Chondrocyte (in vitro differentiated cells): ENCODE data around the gene NUP188. TPM values are rescaled to one million over a fixed set of nuclear protein-coding genes. Genes with fewer than 3 reads are reported as not detected.
A peak's percentile ranks its signal among the peaks of the same experiment; 100 is the strongest.

Source experiments
- DNase-seq: peaks from one replicate; pipeline ENCODE4 v3.0.0; 2021; ENCODE audit warnings: mixed read lengths, low spot score
- H3K27ac Mint-ChIP-seq: one replicate; pipeline ENCODE4 v1.8.0; 2021; ENCODE audit warnings: mild to moderate bottlenecking, moderate library complexity, mixed read lengths; ENCODE audit not compliant: unreplicated experiment
- H3K27me3 Mint-ChIP-seq: 2 replicates; pipeline ENCODE4 v1.8.0; 2021; ENCODE audit warnings: low read depth, mixed read lengths
- H3K36me3 Mint-ChIP-seq: 2 replicates; pipeline ENCODE4 v1.8.0; 2021; ENCODE audit warnings: low read depth, mixed read lengths
- H3K4me1 Mint-ChIP-seq: 2 replicates; pipeline ENCODE4 v1.8.0; 2021; ENCODE audit warnings: low read depth, mild to moderate bottlenecking, mixed read lengths
- H3K4me3 Mint-ChIP-seq: one replicate; pipeline ENCODE4 v1.8.0; 2021; ENCODE audit warnings: mild to moderate bottlenecking, moderate library complexity, mixed read lengths; ENCODE audit not compliant: unreplicated experiment
- H3K9me3 Mint-ChIP-seq: 2 replicates; pipeline ENCODE4 v1.8.0; 2021; ENCODE audit warnings: low read depth, mixed read lengths
- total RNA-seq: library from RNA; stranded (reverse); gene quantifications from 3 replicates; pipeline ENCODE4 v1.2.1, GENCODE V29; 2021
- TF ChIP-seq, protein P1 (sequence below): fragments of 200-600 bp; sonication (generic); IDR thresholded peaks from 2 replicates; pipeline ENCODE4 v1.5.0; 2021; ENCODE audit warnings: antibody characterized with exemption, mild to moderate bottlenecking, moderate library complexity

The NUP188 gene
- total RNA-seq, 1 donor from 2014 or later: 36.0 TPM

DNA sequence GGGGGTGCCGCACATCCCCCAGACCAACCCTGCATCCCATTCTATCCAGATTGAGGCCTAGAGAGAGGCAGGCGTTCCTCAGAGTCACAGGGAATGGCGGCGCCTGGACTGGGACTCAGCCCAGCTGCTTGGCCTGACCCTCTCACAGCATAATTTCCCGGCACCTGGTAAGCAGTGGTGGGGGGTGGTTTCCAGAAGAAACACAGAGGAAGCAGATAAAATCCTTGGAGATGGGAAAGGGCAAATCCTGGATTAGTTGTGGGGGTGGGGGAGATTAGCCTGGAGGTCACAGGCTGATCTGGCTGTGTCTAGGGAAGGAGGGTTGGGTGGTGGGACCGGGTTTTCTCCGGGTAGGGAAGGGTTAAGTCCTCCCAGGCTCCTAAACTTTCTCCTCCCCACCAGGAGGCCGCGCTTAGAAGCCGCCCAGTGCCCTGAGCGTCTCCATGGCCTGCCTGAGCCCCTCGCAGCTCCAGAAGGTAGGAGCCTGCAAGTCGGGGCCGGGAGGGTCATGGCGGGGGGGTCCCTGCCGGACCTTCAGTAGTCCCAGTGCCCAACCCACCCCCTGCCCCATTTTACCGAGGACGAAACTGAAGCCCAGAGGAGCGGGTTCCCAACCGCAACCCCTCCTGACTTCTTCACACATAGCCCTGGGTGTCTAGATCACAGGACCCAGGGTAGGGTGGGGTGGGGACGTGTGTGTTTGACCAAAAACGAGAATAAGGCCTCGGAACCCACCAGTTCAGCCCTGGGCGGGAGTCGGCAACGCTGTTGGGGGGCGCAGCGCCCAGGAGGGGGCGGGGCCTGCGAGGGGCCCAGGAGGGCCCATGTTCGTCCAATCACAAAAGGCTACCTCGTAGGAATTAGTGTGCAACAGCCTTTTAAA is 25.4 kb upstream of the NUP188 start:
- Mint-ChIP-seq H3K9me3 (no peaks in the 10 kb centered on the region), H3K27me3 (no peaks in the 10 kb centered on the region), H3K27ac (peak overlapping the region; percentile 79), H3K36me3 (peaks cover 9% of the 10 kb centered on the region), H3K4me3 (peak overlapping the region; percentile 66), H3K4me1 (peaks cover 24% of the 10 kb centered on the region)
- TF ChIP-seq, protein P1, sequence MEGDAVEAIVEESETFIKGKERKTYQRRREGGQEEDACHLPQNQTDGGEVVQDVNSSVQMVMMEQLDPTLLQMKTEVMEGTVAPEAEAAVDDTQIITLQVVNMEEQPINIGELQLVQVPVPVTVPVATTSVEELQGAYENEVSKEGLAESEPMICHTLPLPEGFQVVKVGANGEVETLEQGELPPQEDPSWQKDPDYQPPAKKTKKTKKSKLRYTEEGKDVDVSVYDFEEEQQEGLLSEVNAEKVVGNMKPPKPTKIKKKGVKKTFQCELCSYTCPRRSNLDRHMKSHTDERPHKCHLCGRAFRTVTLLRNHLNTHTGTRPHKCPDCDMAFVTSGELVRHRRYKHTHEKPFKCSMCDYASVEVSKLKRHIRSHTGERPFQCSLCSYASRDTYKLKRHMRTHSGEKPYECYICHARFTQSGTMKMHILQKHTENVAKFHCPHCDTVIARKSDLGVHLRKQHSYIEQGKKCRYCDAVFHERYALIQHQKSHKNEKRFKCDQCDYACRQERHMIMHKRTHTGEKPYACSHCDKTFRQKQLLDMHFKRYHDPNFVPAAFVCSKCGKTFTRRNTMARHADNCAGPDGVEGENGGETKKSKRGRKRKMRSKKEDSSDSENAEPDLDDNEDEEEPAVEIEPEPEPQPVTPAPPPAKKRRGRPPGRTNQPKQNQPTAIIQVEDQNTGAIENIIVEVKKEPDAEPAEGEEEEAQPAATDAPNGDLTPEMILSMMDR: peak; percentile 16
- DNase-seq: no peak

- Mint-ChIP-seq H3K9me3 (no peaks in the 10 kb centered on the region), H3K27me3 (no peaks in the 10 kb centered on the region), H3K4me1 (peaks cover 23% of the 10 kb centered on the region), H3K4me3 (no peak overlapping the region), H3K36me3 (no peaks in the 10 kb centered on the region), H3K27ac (no peak overlapping the region)
- no peak for DNase-seq
- TF ChIP-seq, protein P1: no peak
These were observed 24.0 kb upstream of the NUP188 start for GRCh38 chr9:128923493-128923883.

- TF ChIP-seq, protein P1: peak; percentile 95
- H3K9me3 Mint-ChIP-seq: no peaks in the 10 kb centered on the region
- H3K36me3 Mint-ChIP-seq: no peaks in the 10 kb centered on the region
- no peaks in the 10 kb centered on the region for H3K27me3 Mint-ChIP-seq
- no peak overlapping the region for H3K27ac Mint-ChIP-seq
- DNase-seq: no peak
- no peak overlapping the region for H3K4me3 Mint-ChIP-seq
- H3K4me1 Mint-ChIP-seq: peaks cover 2% of the 10 kb centered on the region
These were observed 19.6 kb upstream of the NUP188 start for GRCh38 chr9:128927731-128928411.

DNA sequence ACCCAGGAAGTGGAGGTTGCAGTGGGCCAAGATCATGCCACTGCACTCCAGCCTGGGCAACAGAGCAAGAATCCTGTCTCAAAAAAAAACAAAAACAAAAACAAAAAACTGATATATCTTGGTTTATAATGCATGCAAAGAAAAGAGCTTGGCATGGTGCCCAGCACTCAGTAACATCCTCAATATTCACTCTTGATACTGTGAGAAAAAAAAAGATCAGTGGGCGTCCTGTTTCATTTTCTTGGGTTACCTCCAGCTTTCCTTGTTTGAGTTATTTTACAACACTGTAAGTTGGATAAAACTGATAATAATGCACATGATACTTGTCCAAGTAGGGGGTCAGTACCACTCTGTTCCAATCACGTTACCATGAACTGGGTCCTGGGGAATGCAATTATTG is 18.9 kb upstream of the NUP188 start:
- no peak for DNase-seq
- Mint-ChIP-seq H3K27me3 (no peaks in the 10 kb centered on the region), H3K36me3 (no peaks in the 10 kb centered on the region), H3K4me3 (no peak overlapping the region), H3K4me1 (peaks cover 2% of the 10 kb centered on the region), H3K9me3 (no peaks in the 10 kb centered on the region), H3K27ac (no peak overlapping the region)
- TF ChIP-seq, protein P1: no peak

DNA sequence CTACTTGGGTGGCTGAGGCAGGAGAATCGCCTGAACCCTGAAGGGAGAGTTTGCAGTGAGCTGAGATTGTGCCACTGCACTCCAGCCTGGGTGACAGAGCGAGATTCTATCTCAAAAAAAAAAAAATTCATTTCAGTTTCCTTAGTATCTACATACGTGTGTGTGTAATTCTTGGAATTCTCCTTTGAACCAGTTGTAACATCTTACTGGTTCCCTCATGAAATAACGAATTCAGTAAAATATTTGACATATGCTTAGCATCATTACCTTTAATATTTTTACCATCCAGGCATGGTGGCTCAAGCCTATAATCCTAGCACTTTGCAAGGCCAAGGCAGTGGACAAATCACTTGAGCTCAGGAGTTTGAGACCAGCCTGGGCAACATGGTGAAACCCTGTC is 17.9 kb upstream of the NUP188 start:
- no peaks in the 10 kb centered on the region for H3K36me3 Mint-ChIP-seq

More for the DNA sequence above, 17.9 kb upstream of the NUP188 start:
- peaks cover 2% of the 10 kb centered on the region for H3K4me1 Mint-ChIP-seq
- no peak overlapping the region for H3K4me3 Mint-ChIP-seq
- TF ChIP-seq, protein P1: no peak
- no peak for DNase-seq
- no peaks in the 10 kb centered on the region for H3K27me3 Mint-ChIP-seq
- no peaks in the 10 kb centered on the region for H3K9me3 Mint-ChIP-seq
- no peak overlapping the region for H3K27ac Mint-ChIP-seq
